Glutamatergic neuron (in vitro differentiated cells): Measurements from ENCODE around the gene PSME1. TPM values are rescaled to one million over a fixed set of nuclear protein-coding genes. Genes with fewer than 3 reads are reported as not detected.

Source experiments
- DNase-seq: peaks from one replicate; pipeline ENCODE4 v3.0.0; 2022
- H3K27ac Mint-ChIP-seq: one replicate; pipeline ENCODE4 v1.8.0; 2020; ENCODE audit warnings: mild to moderate bottlenecking, mixed read lengths, inconsistent platforms; ENCODE audit not compliant: unreplicated experiment
- H3K27me3 Mint-ChIP-seq: one replicate; pipeline ENCODE4 v1.8.0; 2020; ENCODE audit warnings: mild to moderate bottlenecking, moderate library complexity, mixed read lengths, inconsistent platforms; ENCODE audit not compliant: unreplicated experiment
- H3K36me3 Mint-ChIP-seq: one replicate; pipeline ENCODE4 v1.8.0; 2020; ENCODE audit warnings: mild to moderate bottlenecking, mixed read lengths, inconsistent platforms; ENCODE audit not compliant: unreplicated experiment
- H3K4me1 Mint-ChIP-seq: one replicate; pipeline ENCODE4 v1.8.0; 2020; ENCODE audit warnings: mild to moderate bottlenecking, low read depth, mixed read lengths, inconsistent platforms; ENCODE audit not compliant: unreplicated experiment
- H3K4me3 Mint-ChIP-seq: one replicate; pipeline ENCODE4 v1.8.0; 2020; ENCODE audit warnings: mild to moderate bottlenecking, mixed read lengths, inconsistent platforms; ENCODE audit not compliant: unreplicated experiment
- H3K9me3 Mint-ChIP-seq: one replicate; pipeline ENCODE4 v1.8.0; 2020; ENCODE audit warnings: mild to moderate bottlenecking, moderate library complexity, mixed read lengths, inconsistent platforms; ENCODE audit not compliant: unreplicated experiment
- CTCF ChIP-seq: fragments of 200-600 bp; sonication (generic); IDR thresholded peaks from one replicate; pipeline ENCODE4 v1.5.0; 2021; ENCODE audit not compliant: partially characterized antibody, unreplicated experiment
- total RNA-seq: library from RNA; stranded (reverse); fragmentation: NEBNext Ultra II Directional; extraction: Animal tissue kit (Norgen Biotek cat#: 25700); gene quantifications from one replicate; pipeline ENCODE4 v1.2.1, GENCODE V29; 2021; ENCODE audit not compliant: unreplicated experiment

Gene PSME1
- total RNA-seq, 1 donor from 2014 or later = 35.7 TPM

GRCh38 chr14:24146978-24147760, 11.2 kb downstream of the PSME1 start, which contains the start of gene RNF31:
TSS of gene RNF31 (plus strand) at chr14:24147498. CDS start at chr14:24147699, 201 bp downstream.
- H3K9me3 Mint-ChIP-seq = peaks cover 4% of the 10 kb centered on the region
- H3K27ac Mint-ChIP-seq = peak within 1 kb of the TSS; percentile 82
- no peak for TF ChIP-seq CTCF
- H3K4me1 Mint-ChIP-seq = peaks cover 9% of the 10 kb centered on the region
- peak; percentile 96 for DNase-seq
- H3K27me3 Mint-ChIP-seq = peaks cover 4% of the 10 kb centered on the region
- H3K36me3 Mint-ChIP-seq = no peaks in the 10 kb centered on the region
- H3K4me3 Mint-ChIP-seq = peak within 1 kb of the TSS; percentile 98

GRCh38 chr14:24147761-24148428, 11.9 kb downstream of the PSME1 start:
- Mint-ChIP-seq H3K9me3 (peaks cover 4% of the 10 kb centered on the region), H3K4me1 (peaks cover 9% of the 10 kb centered on the region), H3K4me3 (peak overlapping the region; percentile 90), H3K27me3 (peaks cover 4% of the 10 kb centered on the region), H3K27ac (peak overlapping the region; percentile 76), H3K36me3 (no peaks in the 10 kb centered on the region)
- no peak for TF ChIP-seq CTCF
- DNase-seq = no peak

GRCh38 chr14:24149302-24149969, 13.4 kb downstream of the PSME1 start:
- Mint-ChIP-seq H3K36me3 (no peaks in the 10 kb centered on the region), H3K27ac (peak overlapping the region; percentile 38), H3K9me3 (peaks cover 4% of the 10 kb centered on the region), H3K27me3 (peaks cover 4% of the 10 kb centered on the region), H3K4me3 (peak overlapping the region; percentile 90), H3K4me1 (peaks cover 9% of the 10 kb centered on the region)
- no peak for TF ChIP-seq CTCF
- no peak for DNase-seq

- H3K36me3 Mint-ChIP-seq = no peaks in the 10 kb centered on the region
- peak overlapping the region; percentile 70 for H3K27ac Mint-ChIP-seq
- H3K4me1 Mint-ChIP-seq = peaks cover 13% of the 10 kb centered on the region
Observed at GRCh38 chr14:24150061-24150460, 14.1 kb downstream of the PSME1 start.

More at GRCh38 chr14:24150061-24150460, 14.1 kb downstream of the PSME1 start:
- H3K4me3 Mint-ChIP-seq = no peak overlapping the region
- H3K9me3 Mint-ChIP-seq = peaks cover 4% of the 10 kb centered on the region
- DNase-seq = no peak
- no peak for TF ChIP-seq CTCF
- H3K27me3 Mint-ChIP-seq = peaks cover 4% of the 10 kb centered on the region
